GM19193 (cell line): ENCODE results near the gene TRIM65.

ENCODE experiments used
- POLR2A ChIP-seq: IDR thresholded peaks from 4 replicates; pipeline ENCODE4 v1.6.1; 2011; ENCODE audit not compliant: insufficient read depth, insufficient read length; ENCODE audit errors: extremely low read depth

TRIM65 gene

GRCh38 chr17:75854881-75855309 lies 41.9 kb downstream of the TRIM65 start:
- no peak for TF ChIP-seq POLR2A

- no peak for TF ChIP-seq POLR2A
Measured at GRCh38 chr17:75854101-75854748, 42.5 kb downstream of the TRIM65 start.

- TF ChIP-seq POLR2A = no peak
Measured at GRCh38 chr17:75853433-75853832, 43.3 kb downstream of the TRIM65 start.

- TF ChIP-seq POLR2A = no peak
Measured at GRCh38 chr17:75850928-75851692, 45.6 kb downstream of the TRIM65 start.

- TF ChIP-seq POLR2A = no peak
Measured at GRCh38 chr17:75849724-75850123, 47.0 kb downstream of the TRIM65 start.

GRCh38 chr17:75849279-75849646 lies 47.5 kb downstream of the TRIM65 start:
- no peak for TF ChIP-seq POLR2A

- TF ChIP-seq POLR2A = no peak
Measured at GRCh38 chr17:75848523-75849278, 48.0 kb downstream of the TRIM65 start.

- TF ChIP-seq POLR2A = no peak
Measured at GRCh38 chr17:75847614-75848522, 48.9 kb downstream of the TRIM65 start.

- no peak for TF ChIP-seq POLR2A
Measured at GRCh38 chr17:75846692-75847613, 49.8 kb downstream of the TRIM65 start.

GRCh38 chr17:75845933-75846691 lies 50.6 kb downstream of the TRIM65 start:
- no peak for TF ChIP-seq POLR2A

GRCh38 chr17:75845058-75845711 lies 51.6 kb downstream of the TRIM65 start:
- peak; percentile 39 for TF ChIP-seq POLR2A

- no peak for TF ChIP-seq POLR2A
Measured at GRCh38 chr17:75844530-75845057, 52.2 kb downstream of the TRIM65 start.
